ENCODE results near the gene GTF2F2.

DNA sequence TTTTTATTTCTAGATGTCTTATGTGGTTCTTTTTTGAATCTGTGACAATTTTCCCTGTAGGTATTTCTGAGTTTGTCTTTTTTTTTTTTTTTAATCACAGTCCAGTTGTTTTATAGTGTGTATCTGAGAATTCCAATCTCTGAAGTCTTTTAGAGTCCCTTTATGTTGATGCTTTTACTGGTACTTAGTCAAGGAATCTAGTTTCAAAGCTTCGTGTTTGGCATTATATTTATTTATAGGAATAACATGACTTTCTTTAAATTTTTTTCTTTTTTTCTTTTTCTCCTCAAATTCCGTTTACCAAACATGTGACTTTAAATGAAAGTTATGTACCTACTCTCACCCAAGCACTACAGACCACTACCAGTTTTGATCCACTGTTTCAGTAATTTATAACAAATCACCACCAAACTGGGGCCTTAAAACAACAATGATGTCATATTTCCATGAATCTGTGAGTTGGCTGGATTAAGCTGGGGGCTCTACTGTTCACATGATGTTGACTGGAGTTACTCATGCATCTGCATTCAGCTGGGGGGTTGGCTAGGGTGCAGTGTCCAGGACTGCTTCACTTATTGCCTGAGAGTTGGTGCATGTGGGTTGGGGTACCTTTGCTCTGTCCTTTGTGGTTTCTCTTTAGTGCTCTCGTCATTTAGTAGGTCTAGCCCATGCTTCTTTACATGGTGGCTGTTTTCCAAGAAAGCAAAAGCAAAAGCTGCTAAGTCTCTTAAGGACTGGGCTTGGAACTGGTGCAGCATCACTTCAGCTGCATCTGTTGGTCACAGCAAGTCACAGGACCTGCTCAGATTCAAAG is 58.2 kb downstream of the GTF2F2 start:
- TF ChIP-seq, protein P1, sequence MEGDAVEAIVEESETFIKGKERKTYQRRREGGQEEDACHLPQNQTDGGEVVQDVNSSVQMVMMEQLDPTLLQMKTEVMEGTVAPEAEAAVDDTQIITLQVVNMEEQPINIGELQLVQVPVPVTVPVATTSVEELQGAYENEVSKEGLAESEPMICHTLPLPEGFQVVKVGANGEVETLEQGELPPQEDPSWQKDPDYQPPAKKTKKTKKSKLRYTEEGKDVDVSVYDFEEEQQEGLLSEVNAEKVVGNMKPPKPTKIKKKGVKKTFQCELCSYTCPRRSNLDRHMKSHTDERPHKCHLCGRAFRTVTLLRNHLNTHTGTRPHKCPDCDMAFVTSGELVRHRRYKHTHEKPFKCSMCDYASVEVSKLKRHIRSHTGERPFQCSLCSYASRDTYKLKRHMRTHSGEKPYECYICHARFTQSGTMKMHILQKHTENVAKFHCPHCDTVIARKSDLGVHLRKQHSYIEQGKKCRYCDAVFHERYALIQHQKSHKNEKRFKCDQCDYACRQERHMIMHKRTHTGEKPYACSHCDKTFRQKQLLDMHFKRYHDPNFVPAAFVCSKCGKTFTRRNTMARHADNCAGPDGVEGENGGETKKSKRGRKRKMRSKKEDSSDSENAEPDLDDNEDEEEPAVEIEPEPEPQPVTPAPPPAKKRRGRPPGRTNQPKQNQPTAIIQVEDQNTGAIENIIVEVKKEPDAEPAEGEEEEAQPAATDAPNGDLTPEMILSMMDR (IDR thresholded peaks at IDR 0.05): no peak
- no peak for TF ChIP-seq POLR2AphosphoS5 (IDR thresholded peaks at IDR 0.05)
- no peak for TF ChIP-seq POLR2A (IDR thresholded peaks at IDR 0.05)
